GM19328 (cell line): ENCODE results near the gene STKLD1.
A peak's percentile ranks its signal among the peaks of the same experiment; 100 is the strongest.

Experiments
- ATAC-seq: cut with Tn5 transposase; IDR thresholded peaks from one replicate; pipeline ENCODE4 v1.9.1; 2021; ENCODE audit warnings: mild to moderate bottlenecking, moderate library complexity; ENCODE audit not compliant: unreplicated experiment

STKLD1 gene

DNA sequence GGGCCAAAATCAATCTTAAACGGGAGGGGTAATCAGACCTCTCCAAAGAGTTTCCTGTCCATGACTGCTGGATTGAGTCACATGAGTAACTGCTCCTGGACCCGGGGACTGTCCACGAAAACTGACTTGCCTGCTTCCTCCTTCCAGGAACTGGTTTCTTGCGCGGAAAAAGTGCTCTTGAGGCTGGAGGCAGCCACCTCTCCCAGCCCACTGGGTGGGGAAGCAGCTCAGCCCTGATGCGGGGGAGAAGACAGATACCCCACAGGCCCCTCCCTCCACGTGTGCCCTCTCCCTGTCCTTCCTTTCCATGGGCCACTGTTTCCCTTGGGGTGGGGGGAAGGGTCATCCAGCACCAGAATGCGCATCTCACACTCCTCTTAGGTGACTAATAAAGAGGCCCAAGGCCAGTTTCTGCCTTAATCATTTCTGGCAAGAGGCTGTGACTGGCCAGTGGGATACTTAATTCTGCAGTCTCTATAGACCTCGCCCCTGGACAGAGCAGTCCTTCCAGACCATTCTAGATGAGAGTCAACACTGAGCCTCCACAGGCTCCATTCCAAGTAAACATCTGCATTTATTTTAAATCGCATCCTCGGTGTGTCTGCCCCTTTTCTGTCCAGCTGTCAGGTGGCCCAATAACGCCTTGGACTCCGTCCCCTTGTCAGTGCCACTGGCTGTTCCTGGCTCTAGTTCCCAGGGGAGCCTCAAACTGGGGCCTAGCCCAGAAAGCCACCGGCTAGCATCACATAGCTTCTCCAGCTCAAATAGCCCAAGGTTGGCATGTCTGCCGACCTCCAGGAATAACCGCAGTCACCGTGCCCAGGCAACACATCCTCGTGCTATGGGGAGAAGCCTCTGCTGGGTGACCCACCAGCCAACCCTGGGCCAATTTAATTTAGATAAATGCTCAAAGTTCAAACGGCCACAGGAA is 29.6 kb downstream of the STKLD1 start:
- no peak for ATAC-seq

- no peak for ATAC-seq
These were observed 30.5 kb downstream of the STKLD1 start for GRCh38 chr9:133406480-133407307.

GRCh38 chr9:133408042-133408441 is 31.9 kb downstream of the STKLD1 start:
- no peak for ATAC-seq

DNA sequence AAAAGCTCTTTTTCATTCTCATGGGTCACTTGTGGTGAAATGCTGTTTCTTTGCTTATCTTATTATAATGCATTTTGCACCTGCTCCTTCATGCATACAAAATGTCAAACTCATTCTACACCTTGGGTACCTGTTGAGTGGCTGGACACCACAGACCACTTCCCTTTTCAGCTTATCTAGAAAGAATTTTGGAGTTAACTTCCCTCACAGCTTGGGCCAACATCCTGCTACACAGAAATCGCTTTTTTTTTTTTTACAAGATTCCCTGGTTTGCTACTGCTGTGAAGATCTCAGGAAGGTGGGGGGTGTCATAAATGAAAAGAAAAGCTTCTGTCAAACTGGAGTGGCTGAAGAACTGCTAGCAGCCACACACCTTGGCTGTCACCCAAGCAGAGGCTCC is 39.0 kb downstream of the STKLD1 start:
- no peak for ATAC-seq

DNA sequence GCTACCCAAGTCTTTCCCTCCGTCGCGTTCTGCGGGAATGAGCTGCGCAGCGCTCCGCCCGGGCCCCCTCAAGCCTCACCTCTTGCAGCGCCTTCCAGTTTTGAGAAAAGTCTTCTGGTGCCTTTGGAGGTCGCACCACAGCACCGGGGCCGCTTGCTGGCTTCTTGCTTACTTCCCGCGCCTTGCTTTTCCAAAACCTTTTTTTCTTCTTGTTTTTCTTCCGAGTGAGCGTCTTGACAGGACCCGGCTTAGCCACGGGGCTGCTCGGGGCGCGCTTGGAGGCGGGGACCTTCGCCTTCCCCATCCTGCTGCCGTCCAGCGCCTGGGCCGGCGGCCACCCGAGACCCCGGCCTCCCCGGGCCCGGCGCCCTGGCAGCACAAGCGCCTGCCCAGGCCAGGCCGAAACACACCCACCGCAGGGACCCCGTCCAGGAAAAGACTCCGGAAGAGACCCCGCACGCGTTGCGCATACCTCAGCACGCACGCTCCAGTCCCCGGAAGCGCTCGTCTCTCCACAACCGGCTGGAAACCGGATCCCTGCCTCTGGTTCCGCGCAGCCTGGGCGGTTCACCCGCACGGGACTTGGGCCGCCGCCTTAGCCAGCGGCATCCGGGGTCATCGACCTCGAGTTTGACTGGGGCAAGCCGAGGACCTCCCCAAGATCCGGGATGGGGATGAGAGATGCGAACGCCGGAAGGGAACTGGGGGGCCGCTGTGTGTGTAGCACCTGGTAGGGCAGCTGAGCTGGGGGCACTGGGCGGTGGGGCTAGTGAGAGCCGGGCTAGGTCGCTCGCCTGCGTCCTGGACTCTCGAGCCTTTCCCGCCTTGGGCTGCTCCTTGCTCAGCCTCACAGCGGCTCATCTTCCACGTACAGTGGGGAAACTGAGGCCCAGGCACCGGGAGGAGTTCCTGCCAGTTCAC is 41.6 kb downstream of the STKLD1 start, which contains the start of gene REXO4:
REXO4 (minus strand) TSS at position 470 of the 921 bp plus-strand sequence; CDS start at position 304, 166 bp downstream.
- peak; percentile 78 for ATAC-seq

DNA sequence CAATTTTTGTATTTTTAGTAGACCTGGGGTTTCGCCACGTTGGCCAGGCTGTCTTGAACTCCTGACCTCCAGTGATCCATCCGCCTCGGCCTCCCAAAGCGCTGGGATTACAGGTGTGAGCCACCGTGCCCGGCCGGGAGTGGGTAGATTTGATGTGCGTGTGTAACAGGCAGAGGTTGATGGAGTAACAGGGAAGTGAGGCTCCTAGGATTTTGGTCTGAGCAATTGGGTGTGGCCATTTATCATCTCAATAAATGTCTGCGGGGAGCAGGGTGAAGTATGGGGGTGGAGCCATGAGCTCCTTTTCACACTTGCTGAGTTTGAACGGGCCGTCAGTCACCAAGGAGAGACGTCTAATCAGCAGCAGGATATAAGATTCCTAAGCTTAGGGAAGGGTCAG is 42.8 kb downstream of the STKLD1 start:
- ATAC-seq, result no peak

GRCh38 chr9:133420392-133420827 is 44.2 kb downstream of the STKLD1 start:
- no peak for ATAC-seq

DNA sequence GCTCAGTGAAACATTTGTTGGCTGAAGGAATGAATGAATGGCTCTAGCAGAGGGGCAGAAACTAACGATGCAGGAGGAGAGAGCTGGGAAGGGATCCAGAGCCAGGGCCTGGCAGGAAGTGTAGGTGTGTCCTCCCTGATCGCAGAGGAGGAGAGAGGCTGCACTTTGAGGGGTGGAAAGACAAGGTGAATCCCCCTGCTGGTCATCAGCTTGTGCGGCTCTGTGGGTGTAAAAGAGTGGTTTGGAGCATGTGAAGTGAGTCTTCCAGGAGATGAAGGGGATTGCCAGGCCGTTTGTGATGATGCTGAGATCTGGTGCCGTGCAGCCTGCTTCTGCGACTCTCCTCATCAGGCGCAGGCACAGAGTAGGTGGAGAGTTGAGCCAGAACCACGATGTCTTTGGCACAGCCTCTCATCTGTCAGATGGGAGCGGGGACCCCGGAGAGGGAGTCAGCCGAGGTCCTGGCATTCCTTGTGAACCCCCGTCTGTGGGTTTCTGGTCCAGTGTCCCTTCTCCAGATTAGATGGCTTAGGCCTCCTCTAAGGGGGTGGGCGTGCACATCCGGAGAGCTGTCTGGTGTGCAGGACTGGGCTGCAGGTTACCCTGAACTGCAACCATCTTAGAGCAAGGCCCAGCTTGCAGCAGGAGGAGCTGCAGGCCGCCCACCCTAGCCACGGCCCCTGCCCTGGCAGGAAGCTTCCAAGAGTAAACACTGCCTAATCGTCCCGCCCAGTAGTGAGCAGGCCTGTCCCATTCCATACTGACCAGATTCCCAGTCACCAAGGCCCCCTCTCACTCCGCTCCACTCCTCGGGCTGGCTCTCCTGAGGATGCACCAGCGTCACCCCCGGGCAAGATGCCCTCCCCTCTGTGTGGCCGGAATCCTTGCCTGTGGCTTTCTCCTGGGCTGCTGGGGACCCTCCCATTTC is 45.7 kb downstream of the STKLD1 start, which contains the start of gene ADAMTS13:
ADAMTS13 (plus strand) TSS at position 753 of the 928 bp plus-strand sequence; CDS start at position 830, 77 bp downstream.
- no peak for ATAC-seq

DNA sequence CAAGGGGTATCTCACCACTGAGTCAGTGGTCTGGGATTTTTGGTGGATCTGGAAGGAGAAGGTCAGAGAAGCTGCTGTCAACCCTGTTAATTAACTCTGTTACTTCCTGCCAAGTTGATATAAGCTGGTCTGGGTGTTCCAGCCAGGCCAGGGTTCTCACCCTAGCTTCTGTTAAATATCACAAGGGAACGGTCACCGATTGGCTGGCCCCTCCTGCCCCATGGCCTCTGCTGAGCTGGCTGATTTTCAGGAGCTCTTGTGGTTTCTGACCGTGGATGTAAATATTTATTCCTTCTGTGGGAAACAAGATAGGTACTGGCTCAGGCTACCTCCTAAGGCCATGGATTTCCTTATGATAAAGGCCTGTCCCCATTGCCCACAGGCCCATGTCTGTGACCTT is 47.0 kb downstream of the STKLD1 start:
- ATAC-seq, result no peak

DNA sequence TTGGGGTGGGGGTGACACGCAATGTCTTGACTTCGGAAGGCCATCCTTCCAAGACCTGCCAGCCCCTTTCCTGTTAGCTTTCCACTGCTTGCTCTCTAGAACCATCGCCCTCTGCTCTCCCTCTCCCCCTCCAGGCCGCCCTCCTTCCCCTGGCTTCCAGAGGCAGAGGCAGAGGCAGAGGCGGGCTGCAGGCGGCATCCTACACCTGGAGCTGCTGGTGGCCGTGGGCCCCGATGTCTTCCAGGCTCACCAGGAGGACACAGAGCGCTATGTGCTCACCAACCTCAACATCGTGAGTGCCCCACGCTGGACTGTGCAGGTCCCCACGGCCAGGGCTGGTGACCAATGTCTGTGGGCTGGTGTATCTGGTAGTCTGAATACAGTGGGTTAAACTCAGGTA is 48.0 kb downstream of the STKLD1 start:
- ATAC-seq, result no peak

DNA sequence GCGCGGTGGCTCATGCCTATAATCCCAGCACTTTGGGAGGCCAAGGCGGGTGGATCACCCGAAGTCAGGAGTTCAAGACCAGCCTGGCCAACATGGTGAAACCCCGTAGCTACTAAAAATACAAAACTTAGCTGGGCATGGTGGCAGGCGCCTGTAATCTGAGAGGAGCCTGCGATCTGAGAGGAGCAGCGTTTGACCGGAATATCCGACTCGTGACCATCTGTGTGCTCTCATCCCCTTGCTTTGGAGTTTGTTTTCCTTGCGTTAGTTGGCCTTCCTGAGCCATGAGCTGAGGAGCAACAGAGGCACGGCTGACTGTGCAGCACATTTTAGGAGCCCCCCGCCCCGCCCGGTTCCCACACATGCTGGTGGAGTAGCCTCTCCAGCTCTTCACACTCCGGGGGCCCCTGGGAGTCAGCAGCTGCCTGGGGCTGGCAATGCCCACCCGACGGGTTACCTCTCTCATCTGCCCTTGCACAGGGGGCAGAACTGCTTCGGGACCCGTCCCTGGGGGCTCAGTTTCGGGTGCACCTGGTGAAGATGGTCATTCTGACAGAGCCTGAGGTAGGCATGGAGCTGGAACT is 49.0 kb downstream of the STKLD1 start:
- no peak for ATAC-seq

- no peak for ATAC-seq
These were observed 49.8 kb downstream of the STKLD1 start for GRCh38 chr9:133426011-133426410.

DNA sequence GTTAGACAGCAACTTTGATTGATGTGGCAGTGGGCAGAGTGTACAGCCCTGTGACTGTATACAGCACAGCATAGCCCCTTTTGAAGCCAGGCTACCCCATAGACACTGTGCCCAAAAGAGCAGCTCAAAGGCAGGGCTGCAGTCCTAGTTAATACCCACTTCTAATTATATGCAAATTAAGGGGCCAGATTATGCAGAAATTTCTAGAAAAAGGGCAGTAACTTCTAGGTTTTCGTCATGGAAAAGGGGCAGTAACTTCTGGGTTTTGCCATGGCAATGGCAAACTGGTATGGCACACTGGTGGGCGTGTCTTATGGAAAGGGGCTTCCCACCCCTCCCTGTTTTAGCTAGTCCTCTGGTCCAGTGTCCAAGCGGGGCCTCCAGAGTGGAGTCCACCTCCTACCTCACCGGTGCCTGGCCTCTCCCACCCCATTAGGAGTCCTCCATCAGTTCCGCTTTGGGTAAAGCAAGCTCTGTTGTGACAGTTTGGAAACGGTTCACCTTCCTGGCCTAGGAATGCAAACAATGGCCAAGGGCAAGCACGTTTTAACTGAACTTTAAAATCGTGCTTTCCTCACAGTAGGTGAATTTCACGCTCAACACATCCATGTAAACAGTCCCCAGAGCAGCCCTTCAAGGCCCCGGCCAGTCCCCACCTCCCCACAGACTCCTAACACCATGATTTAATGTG is 51.6 kb downstream of the STKLD1 start:
- no peak for ATAC-seq

DNA sequence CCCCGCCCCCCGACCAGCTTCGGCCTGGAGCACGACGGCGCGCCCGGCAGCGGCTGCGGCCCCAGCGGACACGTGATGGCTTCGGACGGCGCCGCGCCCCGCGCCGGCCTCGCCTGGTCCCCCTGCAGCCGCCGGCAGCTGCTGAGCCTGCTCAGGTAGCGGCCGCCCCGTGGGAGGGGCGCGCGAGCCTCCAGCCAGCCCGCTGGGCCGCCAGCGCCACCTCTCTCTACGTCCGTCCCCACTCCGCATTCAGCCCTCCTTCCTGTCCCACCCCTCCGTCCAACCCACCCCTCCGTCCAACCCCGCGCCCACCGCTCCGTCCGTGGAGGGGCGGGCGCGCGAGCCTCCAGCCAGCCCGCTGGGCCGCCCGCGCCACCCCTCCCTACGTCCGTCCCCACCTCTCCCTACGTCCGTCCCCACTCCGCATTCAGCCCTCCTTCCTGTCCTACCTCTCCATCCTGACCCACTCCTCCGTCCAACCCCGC is 52.5 kb downstream of the STKLD1 start:
- ATAC-seq, result no peak

GRCh38 chr9:133429214-133429613 is 53.0 kb downstream of the STKLD1 start:
- ATAC-seq, result no peak

- ATAC-seq, result no peak
These were observed 53.5 kb downstream of the STKLD1 start for GRCh38 chr9:133429641-133430161.

DNA sequence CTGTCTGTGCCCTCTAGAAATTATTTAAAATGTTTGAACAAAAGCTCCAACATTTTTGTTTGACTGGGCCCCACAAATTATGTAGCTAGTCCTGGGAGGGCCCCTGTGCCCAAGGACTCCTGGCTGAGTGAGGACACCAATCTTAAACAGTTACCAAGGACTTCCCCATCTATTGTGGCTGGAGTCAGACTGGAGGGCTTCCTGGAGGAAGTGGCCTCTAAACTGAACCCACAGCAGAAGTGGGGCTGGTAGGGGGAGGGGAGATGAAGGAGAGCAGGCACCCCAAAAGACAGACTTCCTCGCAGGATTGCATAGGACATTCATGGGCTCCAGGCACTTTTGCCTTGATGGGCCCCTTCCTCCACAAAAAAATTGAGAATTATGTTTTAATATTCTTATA is 54.1 kb downstream of the STKLD1 start:
- ATAC-seq, result no peak

DNA sequence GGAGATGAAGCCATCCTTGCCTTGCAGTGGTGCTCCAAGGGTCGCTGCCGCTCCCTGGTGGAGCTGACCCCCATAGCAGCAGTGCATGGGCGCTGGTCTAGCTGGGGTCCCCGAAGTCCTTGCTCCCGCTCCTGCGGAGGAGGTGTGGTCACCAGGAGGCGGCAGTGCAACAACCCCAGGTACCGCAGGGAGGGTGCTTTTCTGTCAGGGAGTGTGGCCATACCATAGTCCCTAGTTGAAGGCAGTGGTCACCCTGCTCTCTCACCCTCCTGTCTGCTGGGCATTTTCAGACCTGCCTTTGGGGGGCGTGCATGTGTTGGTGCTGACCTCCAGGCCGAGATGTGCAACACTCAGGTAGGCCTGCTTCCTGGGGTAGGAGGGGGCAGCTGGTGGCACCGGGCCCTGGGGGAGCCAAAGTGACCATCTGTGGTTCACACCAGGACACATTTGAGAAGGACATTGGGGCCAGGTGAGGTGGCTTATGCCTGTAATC is 57.2 kb downstream of the STKLD1 start:
- ATAC-seq, result no peak
